NCI-H69 (cell line): ENCODE data around the gene SLC37A1.
A peak's percentile ranks its signal among the peaks of the same experiment; 100 is the strongest.

ENCODE experiments used
- DNase-seq: peaks from one replicate; lab custom pipeline; 2025; lab: John Stamatoyannopoulos, UW

The SLC37A1 gene

GRCh38 chr21:42545317-42545716, 31.7 kb downstream of the SLC37A1 start:
- no peak for DNase-seq

- DNase-seq = no peak
Observed at GRCh38 chr21:42545745-42546144, 32.1 kb downstream of the SLC37A1 start.

GRCh38 chr21:42546433-42546832, 32.8 kb downstream of the SLC37A1 start:
- DNase-seq = no peak

- DNase-seq = no peak
Observed at GRCh38 chr21:42547001-42547905, 33.6 kb downstream of the SLC37A1 start.

- DNase-seq = no peak
Observed at GRCh38 chr21:42547906-42548365, 34.3 kb downstream of the SLC37A1 start.

GRCh38 chr21:42548687-42549406, 35.2 kb downstream of the SLC37A1 start:
- DNase-seq = no peak

- DNase-seq = peak; percentile 33
Observed at GRCh38 chr21:42550817-42551216, 37.2 kb downstream of the SLC37A1 start.

- DNase-seq = no peak
Observed at GRCh38 chr21:42552407-42553336, 39.0 kb downstream of the SLC37A1 start.

GRCh38 chr21:42553435-42553834, 39.8 kb downstream of the SLC37A1 start:
- no peak for DNase-seq

GRCh38 chr21:42554251-42554961, 40.8 kb downstream of the SLC37A1 start:
- DNase-seq = no peak

- no peak for DNase-seq
Observed at GRCh38 chr21:42555756-42556438, 42.2 kb downstream of the SLC37A1 start.

- no peak for DNase-seq
Observed at GRCh38 chr21:42556476-42556875, 42.8 kb downstream of the SLC37A1 start.

- DNase-seq = no peak
Observed at GRCh38 chr21:42556960-42557359, 43.3 kb downstream of the SLC37A1 start.

- DNase-seq = no peak
Observed at GRCh38 chr21:42557420-42557819, 43.8 kb downstream of the SLC37A1 start.

GRCh38 chr21:42558368-42558767, 44.7 kb downstream of the SLC37A1 start:
- no peak for DNase-seq

- DNase-seq = peak; percentile 52
Observed at GRCh38 chr21:42558846-42559245, 45.2 kb downstream of the SLC37A1 start.

GRCh38 chr21:42559326-42559725, 45.7 kb downstream of the SLC37A1 start:
- DNase-seq = no peak

GRCh38 chr21:42560517-42561179, 47.0 kb downstream of the SLC37A1 start:
- DNase-seq = peak; percentile 78

GRCh38 chr21:42561762-42562650, 48.4 kb downstream of the SLC37A1 start:
- peak; percentile 95 for DNase-seq
